Fibroblast of skin of left biceps (primary cell): ENCODE results near the gene GSTM5.
A peak's percentile ranks its signal among the peaks of the same experiment; 100 is the strongest.
"Not testable (repeated sequence)": the region's sequence is repeated elsewhere in the genome, so short reads cannot be mapped to it uniquely, and the experiment has no call there.

Experiments
- DNase-seq, 2 experiments: peaks; one replicate each; pipeline ENCODE4 v3.0.0-alpha.2; 2013; ENCODE audit warnings: low read depth in 2 of 2

Gene GSTM5

GRCh38 chr1:109697066-109697465 lies 15.0 kb upstream of the GSTM5 start:
- no peak for DNase-seq

GRCh38 chr1:109697861-109698260 lies 14.2 kb upstream of the GSTM5 start:
- not testable (repeated sequence) for DNase-seq

GRCh38 chr1:109702940-109703339 lies 9.1 kb upstream of the GSTM5 start:
- not testable (repeated sequence) for DNase-seq

GRCh38 chr1:109704173-109704572 lies 7.9 kb upstream of the GSTM5 start:
- DNase-seq = no peak

GRCh38 chr1:109705411-109705810 lies 6.6 kb upstream of the GSTM5 start:
- no peak for DNase-seq

GRCh38 chr1:109708949-109709348 lies 3.1 kb upstream of the GSTM5 start:
- not testable (repeated sequence) for DNase-seq

GRCh38 chr1:109709822-109710221 lies 2.2 kb upstream of the GSTM5 start:
- not testable (repeated sequence) for DNase-seq

GRCh38 chr1:109712321-109712864 lies 342 bp downstream of the GSTM5 start:
- DNase-seq = no peak

GRCh38 chr1:109713636-109714035 lies 1.6 kb downstream of the GSTM5 start:
- no peak for DNase-seq

- no peak for DNase-seq
Measured at GRCh38 chr1:109714661-109715372, 2.8 kb downstream of the GSTM5 start.

- no peak for DNase-seq
Measured at GRCh38 chr1:109716121-109716520, 4.1 kb downstream of the GSTM5 start.

- DNase-seq = no peak
Measured at GRCh38 chr1:109716570-109717090, 4.6 kb downstream of the GSTM5 start.

- no peak for DNase-seq
Measured at GRCh38 chr1:109717729-109718128, 5.7 kb downstream of the GSTM5 start.

GRCh38 chr1:109718495-109718894 lies 6.4 kb downstream of the GSTM5 start:
- DNase-seq = no peak

- no peak for DNase-seq
Measured at GRCh38 chr1:109719337-109719837, 7.3 kb downstream of the GSTM5 start.

- DNase-seq = no peak
Measured at GRCh38 chr1:109721042-109721441, 9.0 kb downstream of the GSTM5 start.

GRCh38 chr1:109721971-109722370 lies 9.9 kb downstream of the GSTM5 start:
- DNase-seq = no peak

- DNase-seq = peak in 1 of 2 experiments; percentile 15
Measured at GRCh38 chr1:109722908-109723691, 11.0 kb downstream of the GSTM5 start.

- DNase-seq = no peak
Measured at GRCh38 chr1:109724933-109725332, 12.9 kb downstream of the GSTM5 start.

GRCh38 chr1:109725510-109725909 lies 13.5 kb downstream of the GSTM5 start:
- DNase-seq = no peak

- DNase-seq = no peak
Measured at GRCh38 chr1:109726007-109726406, 14.0 kb downstream of the GSTM5 start.

- DNase-seq = no peak
Measured at GRCh38 chr1:109726728-109727373, 14.8 kb downstream of the GSTM5 start.
